Right atrium auricular region (tissue), 2 donors: ENCODE results near the gene FDPS. TPM values are rescaled to one million over a fixed set of nuclear protein-coding genes. Genes with fewer than 3 reads are reported as not detected.
A peak's percentile ranks its signal among the peaks of the same experiment; 100 is the strongest.
"Not testable (repeated sequence)": the region's sequence is repeated elsewhere in the genome, so short reads cannot be mapped to it uniquely, and the experiment has no call there.

Experiments
- DNase-seq: peaks from one replicate; pipeline ENCODE4 v3.0.0-alpha.2; 2019; ENCODE audit warnings: low spot score
- H3K27ac ChIP-seq, 2 donors: fragments of 200-600 bp; sonication (generic); 1 replicate in 1 of 2; 2 replicates in 1 of 2; pipeline ENCODE4 v1.5.1; 2016 to 2019
- H3K27me3 ChIP-seq, 2 donors: fragments of 200-600 bp; sonication (generic); one replicate each; pipeline versions ENCODE4 v1.5.1 to v1.6.0; 2017 to 2019
- H3K36me3 ChIP-seq: fragments of 200-600 bp; sonication (generic); one replicate; pipeline ENCODE4 v1.5.1; 2016
- H3K4me1 ChIP-seq, 2 donors: fragments of 200-600 bp; sonication (generic); one replicate each; pipeline versions ENCODE4 v1.5.1 to v1.6.0; 2017 to 2019
- H3K4me3 ChIP-seq, 2 donors: fragments of 200-600 bp; sonication (generic); 1 replicate in 1 of 2; 2 replicates in 1 of 2; pipeline ENCODE4 v1.5.1; 2017 to 2019; ENCODE audit warnings: mild to moderate bottlenecking in 1 of 2, moderate library complexity in 1 of 2
- H3K9me3 ChIP-seq, 2 donors: fragments of 200-600 bp; sonication (generic); one replicate each; pipeline ENCODE4 v1.5.1; 2019
- total RNA-seq, 2 donors: library from RNA; depleted of rRNA; stranded (reverse); fragments of >200 nt; gene quantifications; one replicate each; pipeline ENCODE4 v1.1.0, GENCODE V29; 2016
- TF ChIP-seq, protein P1 (sequence below), 2 donors: fragments of 200-600 bp; sonication (generic); IDR thresholded peaks; one replicate each; pipeline ENCODE4 v1.5.1; 2019; ENCODE audit warnings: antibody characterized with exemption in 2 of 2

The FDPS gene
- total RNA-seq, 2 donors from 2014 or later: 65.3 to 73.1 TPM

DNA sequence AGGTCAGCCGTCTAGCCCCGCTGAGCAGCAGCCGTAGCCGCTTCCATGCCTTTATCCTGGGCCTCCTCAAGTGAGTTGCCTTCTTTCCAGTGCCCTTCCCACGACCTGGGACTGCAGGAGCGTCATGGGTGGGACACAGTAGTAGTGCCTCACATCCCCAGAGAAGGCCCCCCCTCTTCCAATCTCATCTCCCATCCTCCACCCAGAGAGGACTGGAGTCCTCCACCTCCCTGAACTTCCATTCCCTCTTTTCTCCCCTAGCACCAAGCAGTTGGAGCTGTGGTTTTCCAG is 16.9 kb downstream of the FDPS start:
- TF ChIP-seq, protein P1, sequence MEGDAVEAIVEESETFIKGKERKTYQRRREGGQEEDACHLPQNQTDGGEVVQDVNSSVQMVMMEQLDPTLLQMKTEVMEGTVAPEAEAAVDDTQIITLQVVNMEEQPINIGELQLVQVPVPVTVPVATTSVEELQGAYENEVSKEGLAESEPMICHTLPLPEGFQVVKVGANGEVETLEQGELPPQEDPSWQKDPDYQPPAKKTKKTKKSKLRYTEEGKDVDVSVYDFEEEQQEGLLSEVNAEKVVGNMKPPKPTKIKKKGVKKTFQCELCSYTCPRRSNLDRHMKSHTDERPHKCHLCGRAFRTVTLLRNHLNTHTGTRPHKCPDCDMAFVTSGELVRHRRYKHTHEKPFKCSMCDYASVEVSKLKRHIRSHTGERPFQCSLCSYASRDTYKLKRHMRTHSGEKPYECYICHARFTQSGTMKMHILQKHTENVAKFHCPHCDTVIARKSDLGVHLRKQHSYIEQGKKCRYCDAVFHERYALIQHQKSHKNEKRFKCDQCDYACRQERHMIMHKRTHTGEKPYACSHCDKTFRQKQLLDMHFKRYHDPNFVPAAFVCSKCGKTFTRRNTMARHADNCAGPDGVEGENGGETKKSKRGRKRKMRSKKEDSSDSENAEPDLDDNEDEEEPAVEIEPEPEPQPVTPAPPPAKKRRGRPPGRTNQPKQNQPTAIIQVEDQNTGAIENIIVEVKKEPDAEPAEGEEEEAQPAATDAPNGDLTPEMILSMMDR (IDR thresholded peaks at IDR 0.05): no peak
- peak overlapping the region; percentile 72 to 80 for H3K4me3 ChIP-seq
- no peaks in the 10 kb centered on the region for H3K27me3 ChIP-seq
- no peak for DNase-seq
- H3K9me3 ChIP-seq: no peaks in the 10 kb centered on the region
- H3K36me3 ChIP-seq: peaks cover 26% of the 10 kb centered on the region
- H3K4me1 ChIP-seq: peaks cover 0 to 35% of the 10 kb centered on the region in 2 donors
- H3K27ac ChIP-seq: peak overlapping the region in 1 of 2 donors; percentile 99

DNA sequence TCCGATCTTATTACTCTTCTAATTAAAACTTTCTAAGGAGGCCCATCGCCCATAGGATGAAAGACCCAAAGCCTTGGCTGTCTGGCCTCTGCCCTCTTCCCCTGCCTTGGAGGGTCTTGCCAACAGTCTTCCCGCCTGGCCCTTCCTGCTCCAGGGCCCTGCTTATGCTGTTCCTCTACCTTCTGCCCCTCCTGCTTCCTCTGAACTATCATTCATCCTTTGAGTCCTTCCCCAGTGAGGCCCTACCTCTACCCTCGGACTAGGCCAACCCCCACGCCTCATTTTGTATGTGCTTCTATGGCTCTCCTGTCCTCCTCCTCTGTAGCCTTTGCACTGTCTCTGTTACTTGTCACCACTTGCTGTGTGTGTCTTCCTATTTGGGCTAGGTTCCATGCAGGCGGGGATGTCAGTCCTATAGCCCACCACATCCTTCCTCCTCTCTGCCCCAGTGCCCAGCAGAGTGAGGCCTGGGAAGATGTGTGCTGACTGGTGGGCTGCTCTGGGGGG is 17.4 kb downstream of the FDPS start:
- TF ChIP-seq, protein P1 (IDR thresholded peaks at IDR 0.05): no peak
- Histone ChIP-seq H3K4me1 (peaks cover 0 to 33% of the 10 kb centered on the region in 2 donors), H3K36me3 (peaks cover 31% of the 10 kb centered on the region), H3K27ac (no peak overlapping the region), H3K9me3 (no peaks in the 10 kb centered on the region), H3K4me3 (no peak overlapping the region), H3K27me3 (no peaks in the 10 kb centered on the region)
- no peak for DNase-seq

DNA sequence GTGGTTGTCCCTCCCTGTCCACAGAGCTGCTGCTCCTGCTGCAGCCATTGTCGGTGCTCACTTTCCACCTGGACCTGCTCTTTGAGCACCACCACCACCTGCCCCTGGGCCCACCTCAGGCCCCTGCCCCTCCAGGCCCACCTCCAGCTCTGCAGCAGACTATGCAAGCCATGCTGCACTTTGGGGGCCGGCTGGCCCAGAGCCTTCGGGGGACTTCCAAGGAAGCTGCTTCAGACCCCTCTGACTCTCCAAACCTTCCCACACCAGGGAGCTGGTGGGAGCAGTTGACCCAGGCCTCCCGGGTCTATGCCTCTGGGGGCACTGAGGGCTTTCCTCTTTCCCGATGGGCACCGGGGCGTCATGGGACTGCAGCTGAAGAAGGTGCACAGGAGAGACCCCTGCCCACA is 18.0 kb downstream of the FDPS start:
- H3K4me3 ChIP-seq: no peak overlapping the region
- H3K27me3 ChIP-seq: no peaks in the 10 kb centered on the region
- no peak for DNase-seq
- H3K9me3 ChIP-seq: no peaks in the 10 kb centered on the region
- peaks cover 0 to 27% of the 10 kb centered on the region in 2 donors for H3K4me1 ChIP-seq
- peaks cover 33% of the 10 kb centered on the region for H3K36me3 ChIP-seq
- TF ChIP-seq, protein P1 (IDR thresholded peaks at IDR 0.05): no peak
- H3K27ac ChIP-seq: no peak overlapping the region

DNA sequence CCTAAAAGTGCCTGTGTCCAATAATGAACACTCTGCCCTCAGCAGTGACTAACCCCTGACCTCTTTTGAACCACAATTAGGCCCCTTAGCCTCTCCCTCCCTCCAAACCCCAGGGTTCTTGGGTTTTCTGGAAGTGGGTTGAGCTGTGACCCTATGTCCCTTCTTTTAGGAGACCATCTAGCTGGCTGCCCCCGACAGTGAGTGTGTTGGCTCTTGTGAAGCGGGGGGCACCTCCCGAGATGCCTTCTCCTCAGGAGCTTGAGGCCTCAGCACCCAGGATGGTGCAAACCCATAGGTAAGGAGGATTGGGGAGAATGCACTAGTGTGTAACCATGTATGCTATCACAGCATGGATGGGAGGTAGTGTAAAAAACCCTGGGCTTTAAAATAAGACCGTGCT is 19.3 kb downstream of the FDPS start:
- peaks cover 33% of the 10 kb centered on the region for H3K36me3 ChIP-seq
- no peak overlapping the region for H3K4me3 ChIP-seq
- TF ChIP-seq, protein P1 (IDR thresholded peaks at IDR 0.05): no peak
- H3K4me1 ChIP-seq: peaks cover 0 to 15% of the 10 kb centered on the region in 2 donors
- no peak for DNase-seq
- no peaks in the 10 kb centered on the region for H3K27me3 ChIP-seq
- H3K27ac ChIP-seq: no peak overlapping the region
- no peaks in the 10 kb centered on the region for H3K9me3 ChIP-seq

DNA sequence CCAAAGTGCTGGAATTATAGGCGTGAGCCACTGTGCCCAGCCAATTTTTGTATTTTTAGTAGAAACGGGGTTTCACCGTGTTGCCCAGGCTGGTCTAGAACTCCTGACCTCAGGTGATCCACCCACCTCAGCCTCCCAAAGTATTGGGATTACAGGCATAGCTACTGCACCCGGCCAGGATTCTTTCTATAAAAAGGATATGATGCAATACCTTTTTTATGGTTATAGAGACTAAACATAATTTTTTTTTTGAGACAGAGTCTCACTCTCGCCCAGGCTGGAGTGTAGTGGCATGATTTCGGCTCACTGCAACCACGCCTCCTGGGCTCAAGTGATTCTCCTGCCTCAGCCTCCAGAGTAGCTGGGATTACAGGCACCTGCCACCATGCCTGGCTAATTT is 20.2 kb downstream of the FDPS start:
- not testable (repeated sequence) for H3K27me3 ChIP-seq, DNase-seq, H3K4me3 ChIP-seq, H3K27ac ChIP-seq, H3K9me3 ChIP-seq
- Histone ChIP-seq H3K36me3 (peaks cover 33% of the 10 kb centered on the region), H3K4me1 (peaks cover 0 to 15% of the 10 kb centered on the region in 2 donors)

DNA sequence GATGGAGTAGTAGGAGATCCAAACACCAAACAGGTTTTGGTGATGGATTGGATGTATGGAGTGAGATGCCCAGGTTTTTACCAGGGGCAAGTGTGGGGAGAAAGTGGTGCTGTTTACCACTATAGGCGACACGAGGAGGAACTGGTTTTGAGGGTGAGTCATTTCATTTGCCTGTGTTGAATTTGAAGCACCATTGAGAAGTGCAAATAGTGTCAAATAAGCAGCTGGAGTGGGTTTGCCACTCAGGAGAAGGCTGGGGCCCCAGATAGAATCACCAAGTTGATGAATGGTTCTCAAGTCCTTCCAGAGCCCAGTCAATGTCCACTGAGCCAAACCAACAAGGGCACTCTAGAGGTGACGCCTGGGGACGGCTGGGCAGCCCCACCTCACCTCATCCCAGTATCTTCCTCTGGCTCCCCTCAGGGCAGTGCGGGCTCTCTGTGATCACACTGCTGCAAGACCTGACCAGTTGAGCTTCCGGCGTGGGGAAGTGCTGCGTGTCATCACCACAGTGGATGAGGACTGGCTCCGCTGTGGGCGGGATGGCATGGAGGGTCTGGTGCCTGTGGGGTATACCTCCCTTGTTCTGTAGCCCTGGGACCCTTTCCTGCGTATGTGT is 21.4 kb downstream of the FDPS start:
- Histone ChIP-seq H3K27me3 (no peaks in the 10 kb centered on the region), H3K36me3 (peaks cover 33% of the 10 kb centered on the region), H3K9me3 (no peaks in the 10 kb centered on the region), H3K27ac (no peak overlapping the region), H3K4me1 (peaks cover 0 to 10% of the 10 kb centered on the region in 2 donors), H3K4me3 (no peak overlapping the region)
- no peak for DNase-seq
- TF ChIP-seq, protein P1 (IDR thresholded peaks at IDR 0.05): no peak
